ENCODE results near the gene ESM1. TPM values are rescaled to one million over a fixed set of nuclear protein-coding genes. Genes with fewer than 3 reads are reported as not detected.

The ESM1 gene, protein sequence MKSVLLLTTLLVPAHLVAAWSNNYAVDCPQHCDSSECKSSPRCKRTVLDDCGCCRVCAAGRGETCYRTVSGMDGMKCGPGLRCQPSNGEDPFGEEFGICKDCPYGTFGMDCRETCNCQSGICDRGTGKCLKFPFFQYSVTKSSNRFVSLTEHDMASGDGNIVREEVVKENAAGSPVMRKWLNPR
- total RNA-seq (under 1 TPM in 1 of 4 donors, not detected in 3; 0.13 TPM), polyA plus RNA-seq (under 1 TPM; 0.01 to 0.13 (median 0.06) TPM)
- long read RNA-seq, donor 1, result 0 reads
- long read RNA-seq, donor 2, result 0 reads

DNA sequence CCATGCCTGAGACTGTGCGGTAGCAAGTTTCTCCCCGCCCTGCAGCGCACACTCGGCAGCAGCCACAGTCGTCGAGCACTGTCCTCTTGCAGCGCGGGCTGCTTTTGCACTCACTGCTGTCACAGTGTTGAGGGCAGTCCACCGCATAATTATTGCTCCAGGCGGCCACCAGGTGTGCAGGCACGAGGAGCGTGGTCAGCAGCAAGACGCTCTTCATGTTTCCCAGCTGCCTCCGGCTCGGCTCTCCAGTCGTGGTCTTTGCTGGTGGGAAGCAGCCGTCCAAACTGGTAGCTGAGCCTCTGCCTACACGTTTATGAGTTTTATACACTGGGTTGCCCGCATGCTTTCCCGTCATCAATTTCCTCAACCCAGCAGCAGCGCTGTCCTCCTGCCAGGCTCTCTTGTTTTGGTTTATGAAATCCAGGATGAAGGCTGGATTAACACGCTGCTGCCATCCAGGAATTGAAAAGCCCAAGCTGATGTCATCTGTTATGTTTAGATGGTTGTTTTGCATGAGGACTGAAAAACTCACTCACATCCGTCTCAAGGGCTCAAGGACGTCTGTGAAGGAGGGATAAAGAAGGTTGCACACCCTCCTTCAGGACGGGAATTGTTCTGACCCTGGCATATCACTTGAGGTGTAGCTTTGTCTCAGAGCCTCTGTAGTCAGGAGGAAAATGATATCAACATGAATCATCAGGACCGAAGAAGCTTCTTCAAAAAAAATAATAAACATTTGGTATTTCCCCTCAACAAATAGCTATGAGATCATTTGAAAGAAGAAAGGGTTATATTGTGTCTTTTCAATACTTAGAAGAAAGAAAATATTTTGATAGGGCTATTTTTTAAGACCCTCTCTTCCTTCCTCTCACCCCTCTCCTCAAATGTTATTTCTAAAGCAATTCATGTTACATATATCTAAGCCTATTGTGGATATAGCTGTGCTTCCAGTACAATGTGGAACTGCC, at the start of gene ESM1:
ESM1 (minus strand) TSS at position 293 of the 968 bp plus-strand sequence; CDS start at position 217, 76 bp downstream.
- intact Hi-C loops (cut with DNase I), result no loop called here
- 14 to 15% (median 14%) methylated on average over 26 of the region's 26 CpGs for WGBS, 3 donors
- no peak within 1 kb of the TSS for H3K4me3 ChIP-seq
- DNase-seq (no peak), ATAC-seq (no peak)
- H3K4me1 ChIP-seq, result no peaks in the 10 kb centered on the region
- H3K27me3 ChIP-seq (ENCODE audit: insufficient read depth in 3 of 3, low read length in 2 of 3), result peaks cover 0 to 8% (median 0%) of the 10 kb centered on the region in 3 donors
- H3K27ac ChIP-seq, result no peak within 1 kb of the TSS
- TF ChIP-seq, protein P1, sequence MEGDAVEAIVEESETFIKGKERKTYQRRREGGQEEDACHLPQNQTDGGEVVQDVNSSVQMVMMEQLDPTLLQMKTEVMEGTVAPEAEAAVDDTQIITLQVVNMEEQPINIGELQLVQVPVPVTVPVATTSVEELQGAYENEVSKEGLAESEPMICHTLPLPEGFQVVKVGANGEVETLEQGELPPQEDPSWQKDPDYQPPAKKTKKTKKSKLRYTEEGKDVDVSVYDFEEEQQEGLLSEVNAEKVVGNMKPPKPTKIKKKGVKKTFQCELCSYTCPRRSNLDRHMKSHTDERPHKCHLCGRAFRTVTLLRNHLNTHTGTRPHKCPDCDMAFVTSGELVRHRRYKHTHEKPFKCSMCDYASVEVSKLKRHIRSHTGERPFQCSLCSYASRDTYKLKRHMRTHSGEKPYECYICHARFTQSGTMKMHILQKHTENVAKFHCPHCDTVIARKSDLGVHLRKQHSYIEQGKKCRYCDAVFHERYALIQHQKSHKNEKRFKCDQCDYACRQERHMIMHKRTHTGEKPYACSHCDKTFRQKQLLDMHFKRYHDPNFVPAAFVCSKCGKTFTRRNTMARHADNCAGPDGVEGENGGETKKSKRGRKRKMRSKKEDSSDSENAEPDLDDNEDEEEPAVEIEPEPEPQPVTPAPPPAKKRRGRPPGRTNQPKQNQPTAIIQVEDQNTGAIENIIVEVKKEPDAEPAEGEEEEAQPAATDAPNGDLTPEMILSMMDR (IDR thresholded peaks at IDR 0.05), result no peak
- no peaks in the 10 kb centered on the region for H3K9me3 ChIP-seq
- H3K36me3 ChIP-seq (ENCODE audit: insufficient read depth in 1 of 2, low read depth in 1 of 2), result no peaks in the 10 kb centered on the region

DNA sequence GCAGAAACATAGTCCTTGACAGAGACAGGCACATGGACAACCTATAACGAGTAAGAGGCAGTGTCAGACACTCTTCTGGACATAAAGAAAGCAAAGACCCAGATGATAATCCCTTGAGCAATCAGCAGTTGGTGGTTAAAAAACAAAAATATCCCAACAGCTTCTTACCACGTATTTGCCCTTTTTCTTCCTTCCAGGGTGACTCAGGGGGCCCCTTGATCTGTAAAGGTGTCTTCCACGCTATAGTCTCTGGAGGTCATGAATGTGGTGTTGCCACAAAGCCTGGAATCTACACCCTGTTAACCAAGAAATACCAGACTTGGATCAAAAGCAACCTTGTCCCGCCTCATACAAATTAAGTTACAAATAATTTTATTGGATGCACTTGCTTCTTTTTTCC, 48.2 kb upstream of the ESM1 start:
- Histone ChIP-seq H3K9me3 (no peaks in the 10 kb centered on the region), H3K36me3 (ENCODE audit: insufficient read depth in 1 of 2, low read depth in 1 of 2) (no peaks in the 10 kb centered on the region), H3K4me3 (no peak overlapping the region), H3K27me3 (ENCODE audit: insufficient read depth in 3 of 3, low read length in 2 of 3) (peaks cover 0 to 1% (median 0%) of the 10 kb centered on the region in 3 donors), H3K4me1 (no peaks in the 10 kb centered on the region), H3K27ac (no peak overlapping the region)
- DNase-seq, result no peak
- TF ChIP-seq, protein P1 (IDR thresholded peaks at IDR 0.05), result no peak
- no peak for ATAC-seq
- 74 to 79% (median 79%) methylated on average over 4 of the region's 4 CpGs for WGBS, 3 donors
- intact Hi-C loops (cut with DNase I), result no loop called here

DNA sequence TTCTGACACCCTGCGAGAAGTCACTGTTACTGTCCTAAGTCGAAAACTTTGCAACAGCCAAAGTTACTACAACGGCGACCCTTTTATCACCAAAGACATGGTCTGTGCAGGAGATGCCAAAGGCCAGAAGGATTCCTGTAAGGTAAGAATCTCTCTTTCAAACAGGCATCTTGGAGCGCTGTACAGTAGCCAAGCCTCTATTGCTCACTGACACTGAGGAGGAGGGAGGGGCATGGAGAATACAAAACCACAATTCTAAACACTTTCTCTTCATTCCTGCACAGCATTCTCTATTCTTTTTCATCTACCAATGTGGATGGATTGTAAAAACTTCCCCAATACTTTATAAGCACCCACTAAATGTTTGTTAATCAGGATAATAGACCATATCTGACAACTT, 46.1 kb upstream of the ESM1 start:
- no peak for ATAC-seq

DNA sequence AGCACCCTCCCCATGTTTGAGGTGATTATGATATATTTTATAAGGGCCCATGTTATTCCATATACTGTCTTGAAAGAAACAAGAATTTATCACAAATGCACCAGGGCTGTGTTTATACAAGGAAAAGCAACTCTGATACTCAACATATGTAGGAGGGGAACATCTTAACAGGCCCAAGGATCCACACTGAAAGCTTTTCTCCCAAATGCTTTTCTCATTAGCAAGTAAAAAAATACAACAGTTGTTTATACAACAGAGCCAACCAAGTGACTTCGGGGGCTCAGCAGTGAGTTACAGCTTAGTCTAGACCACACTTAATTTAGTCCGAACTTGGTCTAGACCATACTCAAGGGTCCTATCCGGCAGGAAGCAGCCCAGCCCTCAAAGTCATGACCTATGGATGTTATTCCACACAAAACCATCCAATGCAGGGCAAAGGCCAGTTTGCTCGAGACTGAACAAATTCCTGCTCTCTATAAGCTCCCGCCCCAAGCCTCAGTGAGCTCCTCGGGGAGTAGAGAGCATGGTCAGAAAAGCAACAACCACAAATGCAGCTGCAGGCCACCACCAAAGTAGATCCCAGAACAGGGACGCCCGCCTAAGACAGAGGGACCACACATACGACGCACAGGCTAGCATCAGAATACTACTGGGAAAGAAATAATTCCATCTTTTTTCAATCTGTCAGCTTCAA, 45.4 kb upstream of the ESM1 start:
- 55 to 67% (median 56%) methylated on average over 10 of the region's 10 CpGs for WGBS, 3 donors
- Histone ChIP-seq H3K27me3 (ENCODE audit: insufficient read depth in 3 of 3, low read length in 2 of 3) (peaks cover 0 to 3% (median 0%) of the 10 kb centered on the region in 3 donors), H3K4me1 (no peaks in the 10 kb centered on the region), H3K4me3 (no peak overlapping the region), H3K9me3 (no peaks in the 10 kb centered on the region), H3K36me3 (ENCODE audit: insufficient read depth in 1 of 2, low read depth in 1 of 2) (no peaks in the 10 kb centered on the region), H3K27ac (no peak overlapping the region)
- DNase-seq (no peak), ATAC-seq (no peak)
- intact Hi-C loops (cut with DNase I), result no loop called here
- TF ChIP-seq, protein P1 (IDR thresholded peaks at IDR 0.05), result no peak

More for the DNA sequence above, 46.1 kb upstream of the ESM1 start:
- DNase-seq, result no peak
- 91 to 92% (median 91%) methylated on average over 5 of the region's 5 CpGs for WGBS, 3 donors
- Histone ChIP-seq H3K9me3 (no peaks in the 10 kb centered on the region), H3K4me3 (no peak overlapping the region), H3K27me3 (ENCODE audit: insufficient read depth in 3 of 3, low read length in 2 of 3) (peaks cover 0 to 3% (median 0%) of the 10 kb centered on the region in 3 donors), H3K36me3 (ENCODE audit: insufficient read depth in 1 of 2, low read depth in 1 of 2) (no peaks in the 10 kb centered on the region), H3K27ac (no peak overlapping the region), H3K4me1 (no peaks in the 10 kb centered on the region)
- TF ChIP-seq, protein P1 (IDR thresholded peaks at IDR 0.05), result no peak
- intact Hi-C loops (cut with DNase I), result no loop called here
